Measurements from ENCODE around the gene RAB44.

DNA sequence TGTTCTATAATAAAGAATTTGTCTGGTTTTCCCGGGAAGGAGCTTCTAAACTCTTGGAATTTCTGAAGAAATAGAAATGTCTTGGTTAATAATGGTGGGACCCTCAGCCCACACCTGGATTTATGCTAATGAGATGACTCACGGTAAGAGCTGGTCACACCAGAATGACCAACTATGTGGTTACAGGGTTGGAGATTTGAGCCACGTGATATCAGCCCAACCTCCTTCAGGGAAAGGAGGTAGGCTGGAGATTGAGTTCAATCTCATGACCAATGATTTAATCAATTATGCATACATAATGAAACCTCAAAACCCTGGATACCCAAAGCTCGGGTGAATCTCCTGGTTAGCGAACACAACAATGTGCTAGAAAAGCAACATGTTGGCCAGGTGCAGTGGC lies 41.2 kb upstream of the RAB44 start:
- TF ChIP-seq, protein P1, sequence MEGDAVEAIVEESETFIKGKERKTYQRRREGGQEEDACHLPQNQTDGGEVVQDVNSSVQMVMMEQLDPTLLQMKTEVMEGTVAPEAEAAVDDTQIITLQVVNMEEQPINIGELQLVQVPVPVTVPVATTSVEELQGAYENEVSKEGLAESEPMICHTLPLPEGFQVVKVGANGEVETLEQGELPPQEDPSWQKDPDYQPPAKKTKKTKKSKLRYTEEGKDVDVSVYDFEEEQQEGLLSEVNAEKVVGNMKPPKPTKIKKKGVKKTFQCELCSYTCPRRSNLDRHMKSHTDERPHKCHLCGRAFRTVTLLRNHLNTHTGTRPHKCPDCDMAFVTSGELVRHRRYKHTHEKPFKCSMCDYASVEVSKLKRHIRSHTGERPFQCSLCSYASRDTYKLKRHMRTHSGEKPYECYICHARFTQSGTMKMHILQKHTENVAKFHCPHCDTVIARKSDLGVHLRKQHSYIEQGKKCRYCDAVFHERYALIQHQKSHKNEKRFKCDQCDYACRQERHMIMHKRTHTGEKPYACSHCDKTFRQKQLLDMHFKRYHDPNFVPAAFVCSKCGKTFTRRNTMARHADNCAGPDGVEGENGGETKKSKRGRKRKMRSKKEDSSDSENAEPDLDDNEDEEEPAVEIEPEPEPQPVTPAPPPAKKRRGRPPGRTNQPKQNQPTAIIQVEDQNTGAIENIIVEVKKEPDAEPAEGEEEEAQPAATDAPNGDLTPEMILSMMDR (IDR thresholded peaks at IDR 0.05) = no peak
- TF ChIP-seq POLR2A (IDR thresholded peaks at IDR 0.05) = no peak
